Fibroblast of upper back skin (primary cell): ENCODE results near the gene CDC34.
A peak's percentile ranks its signal among the peaks of the same experiment; 100 is the strongest.

Experiments used
- DNase-seq: peaks from one replicate; pipeline ENCODE4 v3.0.0-alpha.2; 2013

Gene CDC34, protein sequence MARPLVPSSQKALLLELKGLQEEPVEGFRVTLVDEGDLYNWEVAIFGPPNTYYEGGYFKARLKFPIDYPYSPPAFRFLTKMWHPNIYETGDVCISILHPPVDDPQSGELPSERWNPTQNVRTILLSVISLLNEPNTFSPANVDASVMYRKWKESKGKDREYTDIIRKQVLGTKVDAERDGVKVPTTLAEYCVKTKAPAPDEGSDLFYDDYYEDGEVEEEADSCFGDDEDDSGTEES

DNA sequence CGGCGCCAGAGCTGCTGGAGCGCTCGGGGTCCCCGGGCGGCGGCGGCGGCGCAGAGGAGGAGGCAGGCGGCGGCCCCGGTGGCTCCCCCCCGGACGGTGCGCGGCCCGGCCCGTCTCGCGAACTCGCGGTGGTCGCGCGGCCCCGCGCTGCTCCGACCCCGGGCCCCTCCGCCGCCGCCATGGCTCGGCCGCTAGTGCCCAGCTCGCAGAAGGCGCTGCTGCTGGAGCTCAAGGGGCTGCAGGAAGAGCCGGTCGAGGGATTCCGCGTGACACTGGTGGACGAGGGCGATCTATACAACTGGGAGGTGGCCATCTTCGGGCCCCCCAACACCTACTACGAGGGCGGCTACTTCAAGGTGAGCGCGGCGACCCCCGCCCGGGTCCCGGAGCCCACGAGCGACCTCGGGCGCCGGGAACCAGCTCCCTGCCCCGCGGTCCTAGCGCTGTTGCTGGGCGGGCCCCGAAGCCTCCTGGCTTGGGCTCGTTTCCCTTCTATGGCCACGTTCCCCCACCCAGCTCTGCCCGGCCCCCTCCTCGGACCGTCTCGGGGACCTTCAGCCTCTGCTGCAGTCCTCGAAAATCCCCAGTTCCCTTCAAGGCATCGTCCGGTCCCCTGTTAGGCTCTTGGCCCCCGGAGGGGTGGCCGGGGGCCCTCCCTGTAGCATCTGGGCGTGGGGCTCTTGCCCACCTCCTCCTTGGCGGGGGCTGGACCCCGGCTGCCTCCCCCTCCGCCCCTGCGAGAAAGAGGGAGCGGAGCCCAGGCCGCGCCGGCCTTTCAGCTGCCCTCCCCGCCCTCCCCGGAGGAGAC is at the start of gene CDC34:
CDC34 (plus strand) TSS at position 8 of the 808 bp plus-strand sequence; CDS start at position 180, 172 bp downstream.
- no peak for DNase-seq

DNA sequence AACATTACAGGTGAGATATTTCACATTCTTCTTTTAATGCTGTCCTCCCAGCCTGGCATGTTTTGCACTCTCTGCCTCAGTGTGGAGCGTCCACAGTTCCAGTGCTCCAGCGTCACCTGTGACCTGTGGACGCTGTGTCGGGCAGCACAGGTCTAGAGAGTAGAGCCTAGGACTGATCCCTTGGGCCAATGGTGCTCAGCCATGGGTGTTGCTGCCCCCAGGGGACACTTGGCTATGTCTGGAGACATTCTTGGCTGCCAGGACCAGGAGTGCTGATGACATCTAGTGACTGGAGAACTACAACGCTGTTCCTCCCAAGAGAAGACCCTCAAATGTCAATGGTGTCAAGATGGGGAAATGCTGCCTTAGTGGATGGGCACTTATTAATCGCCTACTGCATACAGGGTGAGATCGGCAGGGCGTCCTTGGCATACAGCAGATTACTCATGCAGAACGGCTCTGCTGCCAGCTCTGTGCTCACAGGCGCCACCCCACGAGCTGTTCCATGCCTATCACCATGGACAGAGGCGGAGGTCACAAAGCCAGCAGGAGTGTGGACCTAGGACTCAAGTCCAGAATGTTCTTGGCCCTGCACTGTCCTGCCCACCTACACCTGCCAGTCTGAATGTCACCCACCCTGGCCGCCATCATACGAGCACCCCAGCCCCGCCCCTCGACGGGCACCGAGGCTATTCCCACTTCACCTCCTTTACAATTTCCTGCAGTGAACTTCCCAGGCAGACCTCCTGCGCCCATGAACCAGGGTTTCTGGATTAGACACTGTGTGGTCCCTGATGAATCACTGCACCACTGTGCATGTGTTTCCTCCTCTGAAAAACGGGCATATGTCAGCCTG is 49.1 kb upstream of the CDC34 start:
- DNase-seq = no peak

DNA sequence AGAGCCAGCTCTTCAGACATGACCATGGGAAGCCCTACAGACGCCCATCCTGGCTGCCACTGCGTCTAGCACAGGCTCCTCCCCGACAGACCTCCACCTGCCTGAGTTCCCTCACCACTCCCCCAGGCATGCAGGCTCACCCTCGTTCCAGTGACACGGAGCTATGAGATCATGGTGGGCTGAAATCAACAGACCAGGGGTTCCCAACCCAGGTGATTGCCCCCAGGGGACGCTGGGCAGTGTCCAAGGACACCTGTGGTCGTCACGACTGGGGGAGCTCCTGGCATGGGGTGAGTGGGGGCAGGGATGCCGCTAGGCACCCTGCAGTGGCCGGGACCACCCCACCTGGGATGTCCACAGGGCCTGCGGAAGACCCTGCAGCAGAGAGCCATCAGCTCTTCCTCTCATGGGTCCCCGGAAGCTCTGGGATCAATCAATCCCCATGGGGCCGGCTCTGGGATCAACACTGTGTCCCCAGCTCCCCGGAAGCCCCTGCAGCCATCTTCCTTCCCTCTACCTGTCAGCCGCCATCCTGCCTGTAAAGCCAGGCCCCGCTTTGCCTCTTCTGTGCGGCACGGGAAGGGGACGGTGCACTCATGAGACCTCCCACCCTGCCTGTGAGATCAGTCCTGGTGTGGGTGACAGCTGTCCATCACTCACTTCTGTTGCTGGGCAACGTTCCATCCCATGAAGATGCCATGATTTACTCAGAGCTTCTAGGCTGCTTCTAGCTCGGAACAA is 48.1 kb upstream of the CDC34 start:
- DNase-seq = no peak

DNA sequence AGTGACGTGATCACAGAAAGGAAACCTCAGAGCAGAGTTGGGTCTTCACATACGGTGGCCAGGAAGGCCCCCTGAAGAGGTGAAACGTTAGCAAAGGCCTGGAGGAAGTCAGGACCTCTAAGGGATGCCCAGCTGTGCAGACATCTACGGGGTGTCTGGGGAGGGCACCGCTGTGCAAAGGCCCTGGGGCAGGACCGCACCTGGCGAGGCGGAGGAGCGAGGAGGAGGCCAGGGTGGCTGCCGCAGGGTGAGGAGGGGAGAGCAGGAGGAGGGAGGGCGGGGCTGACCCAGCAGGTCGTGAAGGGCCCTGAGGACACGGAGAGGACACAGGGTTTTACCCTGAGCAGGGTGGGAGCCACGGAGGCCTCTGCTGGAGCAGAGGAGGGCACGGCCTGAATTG is 47.1 kb upstream of the CDC34 start:
- no peak for DNase-seq

DNA sequence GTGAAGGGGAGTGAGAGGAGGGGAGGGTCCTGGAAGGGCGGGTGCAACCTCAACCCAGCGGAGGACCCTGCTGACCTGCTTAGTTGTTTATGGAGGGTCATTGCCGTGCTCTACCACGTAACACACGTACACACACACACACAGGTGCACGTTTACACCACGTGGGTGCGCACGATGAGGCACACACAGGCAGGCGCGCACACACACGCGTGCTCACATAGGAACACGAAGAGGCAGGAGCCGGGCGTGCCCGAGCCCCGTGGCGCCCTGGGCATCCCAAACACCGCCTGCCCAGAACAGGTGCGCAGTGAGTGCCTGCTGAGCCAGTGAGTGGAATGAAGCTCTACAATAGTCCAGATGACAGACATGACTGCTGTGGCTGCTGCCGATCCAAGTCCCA is 46.5 kb upstream of the CDC34 start:
- DNase-seq = no peak

DNA sequence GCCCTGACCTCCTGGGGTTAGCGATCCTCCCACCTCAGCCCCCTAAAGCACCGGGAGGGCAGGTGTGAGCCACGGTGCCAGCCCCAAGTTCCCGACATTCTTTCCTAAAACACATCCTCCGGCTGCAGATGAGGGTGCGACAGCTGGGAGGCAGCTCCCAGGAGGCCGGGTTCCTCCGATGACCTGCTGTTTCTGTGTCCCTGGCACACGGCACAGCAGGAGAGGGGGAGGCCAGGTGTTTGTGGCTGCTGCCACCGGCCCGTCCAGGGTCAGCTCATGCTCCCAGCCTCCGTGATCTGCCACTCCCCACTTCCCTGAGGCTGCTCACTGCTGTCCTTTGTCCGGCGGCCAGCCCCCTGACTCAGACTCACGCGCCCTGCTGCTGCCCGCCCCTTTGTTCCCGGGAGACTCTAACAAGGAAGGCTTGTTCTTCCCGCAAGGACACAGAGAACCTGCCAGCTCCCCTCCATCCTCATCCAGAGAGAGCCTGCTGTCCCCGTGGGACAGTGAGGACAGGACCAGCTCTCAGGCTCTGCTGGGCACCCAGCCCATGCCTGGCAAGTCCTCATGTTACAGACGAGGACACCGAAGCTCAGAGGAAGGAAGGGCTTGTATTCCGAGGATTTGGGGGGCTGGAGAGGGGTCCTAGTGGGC is 45.9 kb upstream of the CDC34 start:
- DNase-seq = peak; percentile 28

DNA sequence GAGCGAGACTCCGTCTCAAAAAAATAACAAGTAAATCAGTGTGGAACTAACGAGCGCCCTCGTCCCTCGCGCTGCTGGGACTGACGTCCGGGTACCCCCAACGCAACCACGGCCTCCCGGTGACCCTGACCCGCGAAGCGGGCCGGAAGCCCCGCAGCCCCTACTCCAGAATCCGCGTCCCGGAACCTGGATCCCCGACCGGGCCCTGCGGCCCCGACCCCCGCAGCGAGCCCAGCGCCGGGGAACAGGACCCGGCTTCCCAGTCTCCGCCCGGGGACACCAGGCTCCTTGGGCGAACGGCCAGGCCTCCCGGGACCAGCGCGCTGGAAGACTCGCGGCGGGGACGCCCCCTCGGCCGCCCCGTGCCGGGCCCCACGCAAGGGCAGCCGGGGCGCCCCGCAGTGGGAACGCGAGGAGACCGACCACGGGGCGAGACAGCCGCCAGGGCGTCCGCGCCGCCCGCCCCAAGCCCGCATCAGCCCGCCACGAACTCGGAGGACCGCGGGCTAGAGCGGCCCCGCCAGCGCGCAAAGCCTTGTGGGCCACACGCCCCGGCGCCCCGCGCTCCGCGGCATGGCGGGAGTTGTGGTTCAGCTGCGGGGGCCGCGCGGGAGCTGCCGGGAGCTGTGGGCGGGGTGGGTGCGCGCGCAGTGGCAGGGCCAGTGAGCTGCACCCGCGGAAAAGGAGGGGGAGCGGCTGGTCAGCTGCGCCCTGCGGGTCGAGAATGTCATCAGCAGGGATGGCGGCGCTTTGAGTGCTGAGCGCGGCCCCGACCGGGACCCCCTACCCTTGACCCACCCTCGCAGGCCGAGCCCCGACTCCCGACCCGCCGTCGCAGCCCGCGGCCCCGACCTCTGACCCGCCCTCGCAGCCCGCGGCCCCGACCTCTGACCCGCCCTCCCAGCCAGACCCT is 42.8 kb upstream of the CDC34 start:
- peak; percentile 93 for DNase-seq

DNA sequence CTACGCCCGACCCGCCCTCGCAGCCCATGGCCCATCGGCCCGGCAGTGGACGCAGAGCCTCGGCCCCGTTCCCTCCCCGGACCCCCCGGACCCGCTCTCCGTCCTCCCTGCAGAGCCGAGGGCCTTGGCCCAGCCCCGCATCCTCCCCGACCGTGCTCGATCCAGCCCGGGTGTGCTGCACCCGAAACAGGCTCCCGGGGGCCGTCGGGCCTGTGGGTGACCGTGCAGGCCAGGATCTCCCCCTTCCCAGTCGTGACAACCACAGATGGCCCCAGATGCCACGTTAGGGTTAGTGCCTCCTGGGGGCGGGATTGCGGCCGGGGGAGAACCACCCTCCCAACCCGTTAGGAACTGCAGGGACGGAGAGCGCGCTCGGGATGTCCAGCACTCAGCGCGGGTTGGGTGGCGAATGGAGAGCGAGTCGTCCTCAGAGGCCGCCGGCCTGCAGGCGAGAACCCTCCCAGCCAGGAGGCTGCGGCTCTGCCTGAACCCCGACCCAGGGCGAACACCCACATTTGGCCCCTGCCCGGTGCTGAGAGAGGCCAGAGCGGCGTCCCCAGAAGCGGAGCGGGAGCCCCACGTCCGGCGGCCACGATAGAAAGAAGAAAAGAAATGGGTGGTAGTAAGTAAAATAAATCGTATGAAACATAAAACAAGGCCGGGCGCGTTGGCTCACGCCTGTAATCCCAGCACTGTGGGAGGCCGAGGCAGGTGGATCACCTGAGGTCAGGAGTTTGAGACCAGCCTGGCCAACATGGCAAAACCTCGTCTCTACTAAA is 42.0 kb upstream of the CDC34 start:
- peak; percentile 16 for DNase-seq

DNA sequence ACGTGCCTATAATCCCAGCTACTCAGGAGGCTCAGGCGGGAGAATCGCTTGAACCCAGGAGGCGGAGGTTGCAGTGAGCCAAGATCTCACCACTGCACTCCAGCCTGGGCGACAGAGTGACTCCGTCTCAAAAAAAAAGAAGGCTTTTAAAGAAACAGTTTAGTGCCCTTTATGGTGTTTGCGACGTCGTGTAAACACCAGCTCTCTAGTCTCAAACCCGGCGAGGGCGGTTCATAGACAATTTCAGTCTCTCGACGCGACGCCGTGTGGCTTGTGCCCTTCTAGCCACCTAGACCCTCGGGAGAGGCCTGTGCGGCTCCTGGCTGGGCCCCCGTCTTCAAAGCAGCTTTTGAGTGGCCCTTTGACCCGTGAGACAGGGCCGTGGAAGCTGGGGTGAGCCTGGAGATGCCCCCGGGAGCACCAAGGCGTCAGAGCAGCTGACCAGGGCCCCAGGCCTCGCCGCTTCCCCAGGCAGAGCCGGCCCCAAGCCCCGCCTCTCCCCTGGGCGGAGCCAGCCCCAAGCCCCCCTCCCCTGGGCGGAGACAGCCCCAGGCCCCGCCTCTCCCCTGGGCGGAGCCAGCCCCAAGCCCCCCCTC is 40.3 kb upstream of the CDC34 start:
- DNase-seq = no peak

DNA sequence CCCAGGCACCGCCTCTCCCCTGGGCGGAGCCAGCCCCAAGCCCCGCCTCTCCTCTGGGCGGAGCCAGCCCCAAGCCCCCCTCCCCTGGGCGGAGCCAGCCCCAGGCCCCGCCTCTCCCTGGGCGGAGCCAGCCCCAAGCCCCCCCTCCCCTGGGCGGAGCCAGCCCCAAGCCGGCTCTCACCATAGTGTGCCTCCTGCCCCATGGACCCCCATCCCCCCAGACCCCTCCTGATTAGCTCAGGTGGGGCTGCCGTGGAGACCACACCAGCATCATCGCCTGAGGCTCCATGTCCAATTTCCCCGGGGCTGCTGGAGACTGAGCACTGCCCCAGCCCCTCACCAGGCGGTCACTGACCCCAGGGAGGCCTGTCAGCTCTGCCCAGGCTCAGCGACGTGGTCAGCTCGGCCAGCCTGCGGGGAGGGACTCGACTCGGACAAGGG is 39.4 kb upstream of the CDC34 start:
- no peak for DNase-seq

DNA sequence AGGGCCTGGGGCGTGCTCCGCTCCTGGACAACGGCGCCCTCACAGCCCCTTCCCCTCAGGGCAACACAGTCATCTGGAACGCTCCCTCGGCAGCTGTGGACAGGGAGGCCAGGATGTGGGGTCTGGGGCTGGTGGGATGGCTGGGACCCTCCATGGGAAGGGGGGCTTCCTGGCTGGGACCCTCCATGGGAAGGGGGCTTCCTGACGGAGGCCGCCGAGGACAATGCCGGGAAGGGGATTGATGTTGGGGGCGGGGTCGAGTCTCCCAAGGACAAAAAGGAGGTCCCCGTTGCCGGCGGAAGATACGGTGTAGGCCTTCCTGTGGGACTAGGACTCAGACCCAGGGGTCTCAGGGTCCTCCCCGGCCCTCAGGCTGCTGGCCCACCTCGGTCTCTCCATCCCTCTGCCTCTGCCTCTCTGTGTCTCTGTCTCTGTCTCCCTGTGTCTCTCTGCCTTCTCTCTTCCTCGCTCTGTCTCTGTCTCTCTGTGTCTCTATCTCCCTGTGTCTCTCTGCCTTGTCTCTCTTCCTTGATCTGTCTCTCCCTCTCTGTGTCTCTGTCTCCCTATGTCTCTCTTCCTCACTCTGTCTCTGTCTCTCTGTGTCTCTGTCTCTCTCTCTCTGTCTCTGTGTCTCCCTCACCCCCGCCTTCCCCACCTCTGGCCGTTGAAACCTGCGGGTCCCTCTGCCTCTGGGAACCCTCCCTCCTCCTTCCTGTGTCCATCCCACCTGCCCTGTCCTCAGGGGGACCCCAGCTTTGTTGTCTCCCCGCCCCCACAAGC is 38.0 kb upstream of the CDC34 start:
- DNase-seq = no peak

DNA sequence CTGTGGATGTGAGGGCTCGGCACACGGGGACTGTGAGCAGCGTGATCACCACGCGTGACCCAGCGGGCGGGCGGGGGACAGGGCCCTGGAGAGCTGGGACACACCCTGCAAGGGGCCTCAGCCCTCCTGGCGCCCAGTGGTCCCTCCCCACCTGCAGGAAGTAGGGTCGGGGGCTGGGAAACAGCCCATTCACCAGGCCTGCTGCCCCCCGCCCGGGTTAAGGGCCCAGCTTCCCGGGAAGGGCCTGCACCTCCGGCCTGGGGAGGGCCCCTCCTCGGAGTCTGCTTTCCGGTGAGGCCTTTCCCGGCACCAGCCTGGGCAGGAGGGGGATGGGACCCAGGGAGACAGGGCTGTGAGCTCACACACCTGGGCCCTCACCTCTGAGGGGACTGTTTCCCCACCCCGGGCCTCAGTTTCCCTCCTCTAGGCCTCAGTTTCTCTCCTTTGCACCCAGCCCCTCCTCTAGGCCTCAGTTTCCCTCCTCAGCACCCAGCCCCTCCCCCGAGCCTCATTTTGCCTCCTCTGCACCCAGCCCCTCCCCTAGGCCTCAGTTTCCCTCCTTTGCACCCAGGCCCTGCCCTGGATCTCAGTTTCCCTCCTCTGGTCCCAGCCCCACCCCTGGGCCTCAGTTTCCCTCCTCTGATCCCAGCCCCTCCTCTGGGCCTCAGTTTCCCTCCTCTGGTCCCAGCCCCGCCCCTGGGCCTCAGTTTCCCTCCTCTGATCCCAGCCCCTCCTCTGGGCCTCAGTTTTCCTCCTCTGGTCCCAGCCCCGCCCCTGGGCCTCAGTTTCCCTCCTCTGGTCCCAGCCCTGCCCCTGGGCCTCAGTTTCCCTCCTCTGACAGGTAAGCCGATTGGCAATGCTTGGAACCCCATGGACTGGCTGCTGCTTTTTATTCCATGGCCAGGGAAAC is 37.1 kb upstream of the CDC34 start:
- DNase-seq = no peak

DNA sequence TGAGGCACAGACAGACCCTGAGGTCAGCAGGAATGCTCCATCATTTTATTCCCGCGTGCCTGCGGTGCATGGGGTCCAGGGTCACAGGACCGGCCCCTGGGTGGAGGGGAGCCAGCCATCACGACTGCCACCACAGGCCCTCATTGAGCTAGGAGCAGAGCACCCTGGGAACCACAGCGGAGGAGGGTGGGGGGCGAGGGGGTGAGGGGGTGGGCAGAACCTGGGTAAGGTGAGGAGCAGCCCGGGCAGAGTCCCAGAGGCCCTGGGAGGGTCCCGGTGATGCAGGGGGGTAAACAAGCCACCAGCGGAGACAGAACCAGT is 36.5 kb upstream of the CDC34 start:
- no peak for DNase-seq

DNA sequence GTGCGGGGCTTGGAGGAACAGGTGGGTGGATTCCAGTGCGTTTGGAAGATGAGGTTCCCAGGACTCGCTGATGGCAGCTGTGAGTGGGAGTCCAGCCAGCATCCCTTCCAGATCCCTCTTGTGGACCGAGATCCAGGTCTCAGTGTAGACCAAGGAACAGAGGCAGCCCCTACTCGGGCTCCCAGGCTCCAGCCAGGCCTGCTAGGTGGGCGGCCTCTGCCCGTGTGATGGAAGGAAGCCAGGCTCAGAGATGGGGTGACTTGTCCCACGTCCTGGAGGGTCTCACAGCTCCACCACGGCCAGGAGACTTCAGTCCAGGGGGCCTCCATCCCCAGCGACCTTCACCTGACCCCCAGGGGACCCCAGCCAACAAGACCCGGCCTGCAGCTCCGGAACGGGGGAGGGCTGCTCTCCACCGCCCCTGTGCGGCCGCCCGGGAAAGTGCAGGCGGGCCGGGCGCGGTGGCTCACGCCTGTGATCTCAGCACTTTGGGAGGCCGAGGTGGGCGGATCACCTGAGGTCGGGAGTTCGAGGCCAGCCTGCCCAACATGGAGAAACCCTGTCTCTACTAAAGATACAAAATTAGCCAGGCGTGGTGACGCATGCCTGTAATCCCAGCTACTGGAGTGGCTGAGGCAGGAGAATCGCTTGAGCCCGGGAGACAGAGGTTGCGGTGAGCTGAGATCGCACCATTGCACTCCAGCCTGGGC is 36.0 kb upstream of the CDC34 start:
- DNase-seq = peak; percentile 28

DNA sequence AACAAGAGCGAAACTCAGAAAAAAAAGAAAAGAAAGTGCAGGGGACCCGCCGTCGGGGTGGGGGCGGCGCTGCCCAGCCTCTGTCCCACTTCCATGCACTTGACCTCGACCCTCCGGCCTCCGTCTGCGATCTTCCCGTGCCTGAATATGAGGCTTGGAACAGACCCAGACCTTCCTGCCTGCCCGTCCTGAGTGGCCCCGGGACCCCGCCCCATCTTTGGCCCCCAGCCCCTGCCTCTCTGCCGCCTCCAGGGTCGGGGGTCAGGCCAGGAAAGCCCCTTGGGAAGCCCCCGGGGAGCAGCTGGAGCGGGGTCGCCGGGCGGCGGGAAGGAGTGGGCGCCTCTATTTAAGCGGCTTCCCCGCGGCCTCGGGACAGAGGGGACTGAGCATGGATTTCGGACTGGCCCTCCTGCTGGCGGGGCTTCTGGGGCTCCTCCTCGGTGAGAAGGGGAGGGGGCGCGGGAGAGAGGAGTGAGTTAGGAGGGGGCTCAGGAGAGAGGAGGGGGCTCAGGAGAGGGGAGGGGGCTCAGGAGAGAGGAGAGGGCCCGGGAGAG is 35.4 kb upstream of the CDC34 start, which contains the start of gene MADCAM1:
MADCAM1 (plus strand) TSS at position 375 of the 554 bp plus-strand sequence; CDS start at position 389, 14 bp downstream.
- DNase-seq = no peak

DNA sequence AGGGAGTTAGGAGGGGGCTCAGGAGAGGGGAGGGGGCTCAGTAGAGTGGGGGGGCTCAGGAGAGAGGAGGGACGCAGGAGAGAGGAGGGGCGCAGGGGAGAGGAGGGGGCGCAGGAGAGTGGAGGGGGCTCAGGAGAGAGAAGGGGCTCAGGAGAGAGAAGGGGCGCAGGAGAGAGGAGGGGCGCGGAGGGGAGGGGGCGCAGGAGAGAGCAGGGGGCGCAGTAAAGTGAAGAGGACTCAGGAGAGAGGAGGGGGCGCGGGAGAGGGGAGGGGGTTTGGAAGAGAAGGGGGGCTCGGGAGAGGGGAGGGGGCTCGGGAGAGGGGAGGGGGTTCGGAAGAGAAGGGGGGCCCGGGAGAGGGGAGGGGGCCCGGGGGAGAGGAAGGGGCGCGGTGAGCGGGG is 34.6 kb upstream of the CDC34 start:
- no peak for DNase-seq

DNA sequence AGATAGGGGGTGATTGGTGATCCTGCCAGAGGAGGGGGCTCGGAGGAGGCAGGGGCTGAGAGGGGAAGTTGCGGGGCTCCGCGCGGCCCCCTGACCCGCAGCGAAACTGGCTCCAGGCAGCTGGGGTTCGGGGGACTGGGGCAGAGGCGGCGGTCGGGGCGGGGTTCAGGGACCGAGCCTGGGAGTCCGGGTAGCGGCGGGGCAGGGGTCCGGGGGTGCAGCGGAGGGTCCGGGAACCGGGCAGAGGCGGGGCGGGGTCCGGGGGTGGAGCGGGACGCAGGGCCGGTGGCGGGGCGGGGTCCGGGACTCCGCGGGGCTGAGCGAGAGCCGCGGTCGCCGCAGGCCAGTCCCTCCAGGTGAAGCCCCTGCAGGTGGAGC is 34.1 kb upstream of the CDC34 start:
- DNase-seq = no peak
